HL-60 (cell line): ENCODE data around the gene ADAM29.
"Not testable (repeated sequence)": the region's sequence is repeated elsewhere in the genome, so short reads cannot be mapped to it uniquely, and the experiment has no call there.

Source experiments
- DNase-seq, 2 experiments: peaks; one replicate each; pipeline ENCODE4 v3.0.0-alpha.2; 2010 to 2020; ENCODE audit warnings: low read depth in 1 of 2, low spot score in 1 of 2
- H3K27ac ChIP-seq: fragments of 250-450 bp; sonication (Bioruptor Pico); replicated peaks from 2 replicates; pipeline ENCODE4 v1.5.1; 2020; ENCODE audit warnings: mild to moderate bottlenecking, moderate library complexity
- H3K27me3 ChIP-seq: fragments of 250-450 bp; sonication (Bioruptor Pico); 2 replicates; pipeline ENCODE4 v1.5.1; 2021; ENCODE audit warnings: mild to moderate bottlenecking, moderate library complexity; ENCODE audit not compliant: insufficient read depth, poor library complexity, severe bottlenecking
- H3K4me3 ChIP-seq: replicated peaks from 2 replicates; pipeline ENCODE4 v1.5.1; 2011; ENCODE audit warnings: mild to moderate bottlenecking, control low read depth, low read length; ENCODE audit not compliant: insufficient read depth
- POLR2AphosphoS5 ChIP-seq: IDR thresholded peaks from 2 replicates; pipeline ENCODE4 v1.6.1; 2012; ENCODE audit warnings: low read depth
- SPI1 ChIP-seq: IDR thresholded peaks from 2 replicates; pipeline ENCODE4 v1.6.1; 2012; ENCODE audit warnings: low read depth, mild to moderate bottlenecking, borderline replicate concordance

Gene ADAM29

GRCh38 chr4:175017751-175018150, 99.6 kb downstream of the ADAM29 start:
- no peak for TF ChIP-seq SPI1
- no peak for TF ChIP-seq POLR2AphosphoS5

GRCh38 chr4:175019447-175019846, 101.3 kb downstream of the ADAM29 start:
- not testable (repeated sequence) for DNase-seq, H3K27me3 ChIP-seq, H3K4me3 ChIP-seq, H3K27ac ChIP-seq

More at GRCh38 chr4:175017751-175018150, 99.6 kb downstream of the ADAM29 start:
- DNase-seq: no peak
- no peak overlapping the region for H3K4me3 ChIP-seq
- H3K27me3 ChIP-seq: no peaks in the 10 kb centered on the region
- no peak overlapping the region for H3K27ac ChIP-seq
